CD4-positive, alpha-beta T cell (primary cell): ENCODE results near the gene ZCCHC4. TPM values are rescaled to one million over a fixed set of nuclear protein-coding genes. Genes with fewer than 3 reads are reported as not detected.

ENCODE experiments used
- ATAC-seq: fragments of 200-7000 bp; cut with Tn5 transposase; one replicate; pipeline ENCODE4 v1.10.0; 2022; ENCODE audit warnings: mild to moderate bottlenecking; ENCODE audit not compliant: poor library complexity
- CTCF ChIA-PET: fragments of 350-600 bp; sonication (Branson Sonifier 250); formaldehyde crosslinking; loops from one replicate; lab custom pipeline; 2021; ENCODE audit warnings: antibody characterized with exemption, inconsistent platforms; lab: Charles Lee
- POLR2A ChIA-PET: fragments of 350-600 bp; sonication (Branson Sonifier 250); formaldehyde crosslinking; loops from one replicate; lab custom pipeline; 2021; ENCODE audit warnings: antibody characterized with exemption, inconsistent platforms; lab: Charles Lee
- DNase-seq, 14 experiments: peaks; one replicate each; pipeline ENCODE4 v3.0.0-alpha.2; 2013 to 2020; ENCODE audit warnings: mixed read lengths in 2 of 14
- H3K27ac ChIP-seq, 2 donors: one replicate each; pipeline versions ENCODE4 v1.5.1 to v1.7.0; 2013; ENCODE audit warnings: low read length in 2 of 2, low read depth in 1 of 2, mild to moderate bottlenecking in 1 of 2
- H3K27me3 ChIP-seq, 2 experiments: 1 replicate in 1 of 2; 2 replicates in 1 of 2; pipeline versions ENCODE4 v1.6.1 to v1.7.0; 2013; ENCODE audit warnings: low read length in 2 of 2, control low read depth in 1 of 2, mild to moderate bottlenecking in 1 of 2, moderate library complexity in 1 of 2; ENCODE audit not compliant: insufficient read depth in 2 of 2, control insufficient read depth in 1 of 2
- H3K36me3 ChIP-seq: one replicate; pipeline ENCODE4 v1.6.1; 2013; ENCODE audit warnings: low read length, control low read depth; ENCODE audit not compliant: insufficient read depth
- H3K4me1 ChIP-seq: one replicate; pipeline ENCODE4 v1.6.1; 2013; ENCODE audit warnings: low read length, control low read depth; ENCODE audit not compliant: insufficient read depth
- H3K4me3 ChIP-seq: one replicate; pipeline ENCODE4 v1.5.1; 2013; ENCODE audit warnings: mild to moderate bottlenecking, low read length, moderate library complexity
- H3K9me3 ChIP-seq, 2 experiments: 1 replicate in 1 of 2; 2 replicates in 1 of 2; pipeline versions ENCODE4 v1.6.1 to v1.7.0; 2013; ENCODE audit warnings: low read length in 2 of 2, mild to moderate bottlenecking in 2 of 2, control low read depth in 1 of 2, moderate library complexity in 1 of 2; ENCODE audit not compliant: control insufficient read depth in 1 of 2, insufficient read depth in 1 of 2
- H3K27ac Mint-ChIP-seq: one replicate; pipeline ENCODE4 v1.8.0; 2020; ENCODE audit warnings: mixed read lengths
- H3K27me3 Mint-ChIP-seq: one replicate; pipeline ENCODE4 v1.8.0; 2021; ENCODE audit warnings: mixed read lengths
- H3K36me3 Mint-ChIP-seq: one replicate; pipeline ENCODE4 v1.8.0; 2021; ENCODE audit warnings: low read depth, mixed read lengths
- H3K4me1 Mint-ChIP-seq: one replicate; pipeline ENCODE4 v1.8.0; 2021; ENCODE audit warnings: low read depth, mixed read lengths
- H3K4me3 Mint-ChIP-seq: one replicate; pipeline ENCODE4 v1.8.0; 2020; ENCODE audit warnings: mild to moderate bottlenecking, mixed read lengths
- H3K9me3 Mint-ChIP-seq: one replicate; pipeline ENCODE4 v1.8.0; 2020; ENCODE audit warnings: mixed read lengths
- CTCF ChIP-seq: fragments of 200-600 bp; IDR thresholded peaks from one replicate; pipeline ENCODE4 v1.8.0; 2022; ENCODE audit warnings: antibody characterized with exemption, mild to moderate bottlenecking
- intact Hi-C, 2 experiments: fragments of 100-400 bp; cut with DNase I in 1 of 2; cut with micrococcal nuclease in 1 of 2; formaldehyde crosslinking; loops; one replicate each; pipeline versions ENCODE4 v1.15.1 to v1.9.0; 2023 to 2025; cut with DNase I, micrococcal nuclease
- total RNA-seq, 174 experiments: library from RNA in 2 of 174; stranded (reverse) in 2 of 174; gene quantifications; one replicate each; pipeline ENCODE4 v1.2.3 and lab custom pipeline; 2021 to 2026

ZCCHC4 gene
- total RNA-seq, 2 experiments from 2014 or later: 6.4 to 6.7 TPM

DNA sequence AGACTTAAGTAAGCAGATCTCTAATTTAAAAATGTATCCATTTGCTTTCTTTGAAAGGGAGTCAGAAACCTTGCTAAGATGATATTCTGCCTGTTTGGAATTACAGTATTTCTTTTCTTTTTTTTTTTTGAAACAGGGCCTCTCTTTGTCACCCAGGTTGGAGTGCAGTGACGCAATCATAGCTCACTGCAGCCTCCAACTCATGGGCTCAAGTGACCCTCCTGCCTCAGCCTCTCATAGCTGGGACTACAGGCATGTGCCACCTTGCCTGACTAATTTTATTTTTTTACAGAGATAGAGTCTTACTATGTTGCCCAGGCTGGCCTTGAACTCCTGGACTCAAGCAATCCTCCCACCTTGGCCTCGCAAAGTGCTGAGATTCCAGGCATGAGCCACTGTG is 104.4 kb downstream of the ZCCHC4 start:
- no peaks in the 10 kb centered on the region for H3K27me3 ChIP-seq
- intact Hi-C loops: no loop called here
- POLR2A ChIA-PET: no interaction called here
- Mint-ChIP-seq H3K27ac (no peak overlapping the region), H3K9me3 (no peaks in the 10 kb centered on the region), H3K4me3 (no peak overlapping the region), H3K4me1 (no peaks in the 10 kb centered on the region), H3K36me3 (peaks cover 86% of the 10 kb centered on the region), H3K27me3 (no peaks in the 10 kb centered on the region)
- H3K27ac ChIP-seq: no peak overlapping the region
- ATAC-seq (no peak), DNase-seq (no peak)
- H3K9me3 ChIP-seq: no peaks in the 10 kb centered on the region
- TF ChIP-seq CTCF: no peak
- H3K4me3 ChIP-seq: no peak overlapping the region
- peaks cover 59% of the 10 kb centered on the region for H3K36me3 ChIP-seq
- CTCF ChIA-PET: interaction anchor here (0.6 kb wide), 1 partner anchor 22 kb away, joined by 3 read pairs; no protein-coding TSS in a partner anchor
- H3K4me1 ChIP-seq: no peaks in the 10 kb centered on the region

Other genes starting within 250 kb of the ZCCHC4 start
- 10 to 100 TPM; 18.5 to 18.7 TPM for gene SEPSECS, start 152.3 kb upstream of the ZCCHC4 start, total RNA-seq
- 1 to 10 TPM; 7.0 to 7.2 TPM for gene PI4K2B, start 78.7 kb upstream of the ZCCHC4 start, total RNA-seq
- gene ANAPC4, start 64.5 kb downstream of the ZCCHC4 start, total RNA-seq: 10 to 100 TPM; 24.4 to 26.0 TPM